K562 (cell line): Measurements from ENCODE around the gene PAAF1.

Experiments
- ELF1 ChIP-seq: fragments of 200-800 bp; sonication (Bioruptor generic); IDR thresholded peaks from 2 replicates; pipeline ENCODE4 v1.6.1; 2016; ENCODE audit warnings: missing genetic modification characterization, missing compliant biosample characterization
- YY1 ChIP-seq, 3 experiments: IDR thresholded peaks; 2 replicates each; pipeline ENCODE4 v1.6.1; 2011; ENCODE audit warnings: low read length in 2 of 3, mild to moderate bottlenecking in 2 of 3, moderate library complexity in 2 of 3, borderline replicate concordance in 1 of 3, control low read depth in 1 of 3, low read depth in 1 of 3; ENCODE audit not compliant: insufficient read depth in 3 of 3, insufficient replicate concordance in 2 of 3, control insufficient read depth in 1 of 3, insufficient read length in 1 of 3; ENCODE audit errors: extremely low read depth in 1 of 3
- TF ChIP-seq, protein P1 (sequence below): sonication (generic); formaldehyde crosslinking; IDR thresholded peaks from 2 replicates; pipeline ENCODE4 v1.5.0; 2020; ENCODE audit warnings: missing genetic modification reagents

DNA sequence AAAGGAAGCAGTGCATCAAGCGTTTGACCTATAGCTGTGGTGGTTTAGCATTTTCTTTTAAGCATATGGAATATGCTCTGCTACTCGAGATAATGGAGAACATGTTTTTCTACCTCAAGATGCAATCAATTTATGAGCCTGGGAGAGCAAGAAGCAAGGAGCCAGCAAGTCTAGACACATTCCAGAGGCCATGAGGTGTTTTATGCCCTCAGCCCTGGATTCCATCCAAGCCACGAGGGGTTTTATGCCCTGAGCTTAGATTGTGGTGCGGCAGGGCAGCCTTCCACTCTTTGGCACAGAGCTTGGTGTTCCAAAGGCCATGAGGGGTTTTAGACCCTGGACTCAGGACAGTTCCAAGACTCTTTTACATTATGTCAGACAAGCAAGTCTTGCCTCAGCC lies 62.3 kb downstream of the PAAF1 start:
- TF ChIP-seq, protein P1, sequence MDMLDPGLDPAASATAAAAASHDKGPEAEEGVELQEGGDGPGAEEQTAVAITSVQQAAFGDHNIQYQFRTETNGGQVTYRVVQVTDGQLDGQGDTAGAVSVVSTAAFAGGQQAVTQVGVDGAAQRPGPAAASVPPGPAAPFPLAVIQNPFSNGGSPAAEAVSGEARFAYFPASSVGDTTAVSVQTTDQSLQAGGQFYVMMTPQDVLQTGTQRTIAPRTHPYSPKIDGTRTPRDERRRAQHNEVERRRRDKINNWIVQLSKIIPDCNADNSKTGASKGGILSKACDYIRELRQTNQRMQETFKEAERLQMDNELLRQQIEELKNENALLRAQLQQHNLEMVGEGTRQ: no peak
- no peak for TF ChIP-seq ELF1 (tag)
- no peak for TF ChIP-seq YY1 (IDR thresholded peaks at IDR 0.05; ENCODE audit: borderline replicate concordance in 1 of 3, control insufficient read depth in 1 of 3, extremely low read depth in 1 of 3, insufficient read depth in 3 of 3, insufficient read length in 1 of 3, insufficient replicate concordance in 2 of 3, low read depth in 1 of 3, low read length in 2 of 3)
